Amniotic stem cell (primary cell): Measurements from ENCODE around the gene FADS2.

Experiments
- DNase-seq: peaks from one replicate; lab custom pipeline; 2025; lab: John Stamatoyannopoulos, UW

Gene FADS2

DNA sequence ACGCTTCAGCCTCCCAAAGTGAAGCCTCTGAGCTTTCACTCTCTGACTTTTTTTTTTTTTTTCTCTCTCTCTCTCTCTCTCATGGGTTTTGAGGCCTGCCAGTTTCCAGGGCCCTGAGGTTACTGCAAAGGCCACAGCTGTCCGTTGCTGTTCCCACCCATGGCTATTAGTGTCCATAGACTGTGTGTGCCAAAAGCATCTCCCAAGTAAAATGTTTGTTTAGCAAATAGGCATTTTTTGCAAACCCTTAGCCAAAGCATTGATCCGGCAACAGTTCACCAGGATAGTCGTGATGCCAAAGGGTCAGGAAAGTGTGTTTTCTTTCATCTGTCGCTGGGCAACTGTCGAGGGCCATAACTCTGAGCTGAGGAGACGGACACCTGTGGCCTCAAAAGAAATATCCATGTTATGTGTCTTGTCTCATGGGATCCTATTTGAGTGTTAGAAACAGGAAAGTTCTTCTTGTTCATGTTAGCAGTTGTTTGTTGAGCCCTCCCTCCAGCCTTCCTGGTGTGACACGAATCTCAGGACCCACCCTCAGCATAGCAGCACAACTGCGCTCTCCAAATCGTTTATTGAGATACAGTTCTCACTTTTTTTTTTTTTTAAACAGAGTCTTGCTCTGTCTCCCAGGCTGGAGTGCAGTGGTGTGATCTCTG, 18.4 kb downstream of the FADS2 start:
- DNase-seq: no peak

DNA sequence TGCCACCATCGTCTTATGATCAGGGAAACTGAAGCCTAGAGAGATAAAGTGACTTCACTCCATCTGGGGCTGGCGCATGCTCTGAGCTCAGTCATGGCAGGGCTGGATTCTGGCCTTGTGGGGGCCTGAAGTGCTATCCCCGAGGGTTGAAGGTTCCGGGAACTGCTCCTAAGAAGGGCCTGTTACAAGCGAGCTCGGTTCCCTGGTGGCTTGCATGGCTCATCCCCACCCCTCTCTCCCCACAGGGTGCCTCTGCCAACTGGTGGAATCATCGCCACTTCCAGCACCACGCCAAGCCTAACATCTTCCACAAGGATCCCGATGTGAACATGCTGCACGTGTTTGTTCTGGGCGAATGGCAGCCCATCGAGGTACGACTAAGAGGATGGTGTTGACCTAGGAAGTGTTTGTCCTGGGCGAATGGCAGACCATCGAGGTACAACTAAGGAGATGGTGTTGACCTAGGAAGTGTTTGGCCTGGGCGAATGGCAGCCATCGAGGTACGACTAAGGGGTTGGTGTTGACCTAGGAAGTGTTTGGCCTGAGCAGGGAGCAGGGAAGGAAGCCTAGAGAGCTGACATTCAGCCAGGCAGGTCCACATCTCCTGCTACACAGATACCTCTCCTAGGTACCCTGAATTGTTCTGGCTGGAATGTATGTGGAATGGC, 19.9 kb downstream of the FADS2 start:
- no peak for DNase-seq

DNA sequence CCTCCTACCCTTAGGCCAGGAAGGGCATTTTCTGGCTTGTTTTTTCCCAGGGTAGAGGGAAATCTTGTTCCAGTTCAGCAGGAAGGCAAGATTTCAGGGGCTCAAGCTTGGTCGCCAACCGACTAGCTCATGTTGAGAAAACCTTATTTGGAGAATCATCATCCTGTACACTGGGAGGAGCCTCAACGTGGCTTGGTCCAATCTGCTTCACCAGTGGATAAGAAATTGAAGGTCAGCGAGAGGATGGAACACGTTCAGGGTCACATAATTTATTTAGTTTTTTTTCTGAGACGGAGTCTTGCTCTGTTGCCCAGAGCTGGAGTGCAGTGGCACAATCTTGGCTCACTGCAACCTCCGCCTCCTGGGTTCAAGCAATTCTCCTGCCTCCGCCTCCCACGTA, 20.5 kb downstream of the FADS2 start:
- no peak for DNase-seq

DNA sequence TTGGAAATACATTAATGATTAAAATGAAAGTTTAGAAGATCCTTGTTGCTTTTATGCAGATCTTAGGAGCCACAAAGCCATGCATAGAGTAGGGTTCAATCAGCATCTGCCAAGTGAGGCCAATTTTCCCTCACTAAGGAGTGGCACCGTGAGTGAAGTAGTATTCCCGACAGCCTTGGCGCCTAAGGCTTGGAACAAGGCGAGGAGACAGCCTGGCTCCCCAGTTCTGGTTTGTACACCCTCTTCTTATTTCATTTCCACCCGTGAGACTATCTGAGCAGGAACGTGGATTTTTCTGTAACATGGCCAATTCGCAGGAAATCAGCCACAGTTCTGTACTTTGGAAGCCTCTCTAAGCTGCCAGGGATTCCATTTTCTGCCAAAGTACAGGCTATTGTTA, 22.6 kb downstream of the FADS2 start:
- DNase-seq: no peak

DNA sequence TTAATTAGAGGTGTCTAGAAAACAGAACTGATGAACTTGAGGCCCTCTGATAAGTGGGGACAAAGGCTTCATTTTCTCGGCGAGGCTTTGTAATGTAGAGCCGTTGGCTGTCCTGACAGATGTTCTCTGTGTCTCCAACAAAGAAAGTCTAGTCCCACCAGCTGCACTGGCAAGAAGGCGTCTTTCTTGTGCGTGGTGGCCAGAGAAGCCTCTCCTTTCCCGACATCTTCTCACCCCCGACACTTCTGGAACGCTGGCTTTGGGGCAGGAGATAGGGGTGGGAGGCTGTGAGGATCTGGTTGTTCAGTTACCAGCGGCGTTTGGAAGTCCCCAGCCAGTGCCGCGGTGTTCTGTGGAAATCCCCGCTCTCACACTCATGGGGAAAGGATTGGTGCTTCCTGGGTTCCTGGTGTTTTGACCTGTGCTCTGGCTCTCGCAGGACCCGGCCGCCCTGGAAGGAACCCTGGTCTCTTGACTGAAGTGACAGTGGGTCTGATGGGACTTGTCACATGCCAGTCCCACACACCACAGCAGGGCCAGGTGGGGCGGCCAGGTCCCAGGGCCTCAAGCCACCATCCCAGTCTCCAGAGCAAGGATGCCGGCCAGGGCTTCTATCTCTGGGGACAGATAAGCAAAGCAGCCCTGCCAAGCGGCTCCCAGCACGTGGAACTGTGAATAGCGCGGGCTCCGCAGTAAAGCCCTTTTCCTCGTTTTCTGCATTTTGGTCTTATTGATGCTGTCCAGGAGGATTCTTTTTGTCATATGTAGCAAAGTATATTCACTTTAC, 23.2 kb downstream of the FADS2 start:
- no peak for DNase-seq

DNA sequence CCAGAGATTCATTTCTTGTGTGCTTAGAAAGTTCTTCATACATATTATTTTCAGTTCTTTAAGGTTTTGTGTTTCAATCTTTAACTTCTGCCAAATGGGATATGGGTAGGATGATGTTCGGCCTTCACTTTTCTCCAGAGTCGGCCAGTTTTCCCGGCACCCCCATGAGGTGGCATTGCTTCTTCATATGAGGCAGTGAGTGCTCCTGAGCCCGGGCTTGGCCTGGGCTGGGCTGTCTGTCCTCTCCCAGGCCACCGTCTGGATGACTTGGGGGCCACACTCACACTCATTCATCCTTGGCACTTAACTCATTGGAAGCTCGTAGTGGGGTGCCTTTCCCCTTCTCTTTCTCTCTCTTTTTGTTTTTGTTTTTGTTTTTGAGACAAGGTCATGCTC, 23.8 kb downstream of the FADS2 start:
- no peak for DNase-seq

DNA sequence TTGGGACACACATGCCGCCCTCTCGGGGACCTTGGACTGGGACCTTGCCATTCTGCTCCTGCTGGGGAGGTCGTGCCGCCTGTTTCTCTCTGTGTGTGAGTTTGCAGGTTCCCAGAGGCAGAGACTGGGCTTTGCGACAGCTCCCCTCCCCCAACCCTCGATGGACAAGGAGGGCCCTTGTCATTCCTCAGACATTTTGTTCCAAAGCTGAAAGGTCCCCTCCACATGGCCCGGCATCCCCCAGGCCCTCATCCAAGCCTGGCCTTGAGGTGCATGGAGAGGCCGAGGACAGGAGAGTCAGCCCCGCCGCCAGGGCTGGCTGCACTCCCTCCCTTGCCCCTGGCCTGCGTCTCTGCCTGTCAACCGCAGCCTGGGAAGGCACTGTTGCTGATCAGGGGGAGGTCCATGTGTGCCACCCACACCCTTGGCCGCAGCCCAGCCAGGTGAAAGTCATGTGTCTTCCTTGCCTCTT, 25.6 kb downstream of the FADS2 start:
- DNase-seq: no peak

DNA sequence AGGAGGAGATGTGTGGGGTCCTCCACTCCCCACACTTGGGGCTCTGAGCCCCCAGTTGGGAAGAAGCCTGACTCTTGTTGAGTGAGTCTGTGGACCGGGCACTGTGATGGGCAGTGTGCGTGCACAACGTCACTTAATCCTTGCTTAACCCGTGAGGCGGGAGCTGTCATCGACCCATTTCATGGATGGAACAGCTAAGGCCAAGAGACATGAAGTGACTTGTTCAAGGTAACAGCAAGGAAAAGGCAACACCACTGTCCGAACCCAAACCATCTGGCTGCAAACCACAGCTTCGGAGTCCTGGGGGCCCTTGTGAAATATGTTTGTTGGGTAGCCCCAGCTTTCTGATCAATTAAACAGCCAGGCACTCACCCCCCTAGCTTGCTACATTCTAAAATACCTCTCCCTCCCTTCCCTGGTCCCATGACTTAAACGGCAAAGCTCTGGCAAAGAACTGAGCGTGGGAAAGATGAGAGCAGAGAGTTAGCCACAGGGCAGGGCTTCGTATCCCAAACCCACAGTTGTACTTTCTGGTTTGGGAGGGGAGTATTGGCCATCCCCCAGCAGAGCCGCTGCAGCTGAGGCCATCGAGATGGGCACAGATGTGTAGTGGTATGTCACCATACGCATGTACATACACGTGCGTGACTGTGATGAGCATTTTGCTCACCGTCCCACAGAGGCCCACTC, 26.3 kb downstream of the FADS2 start:
- DNase-seq: no peak

DNA sequence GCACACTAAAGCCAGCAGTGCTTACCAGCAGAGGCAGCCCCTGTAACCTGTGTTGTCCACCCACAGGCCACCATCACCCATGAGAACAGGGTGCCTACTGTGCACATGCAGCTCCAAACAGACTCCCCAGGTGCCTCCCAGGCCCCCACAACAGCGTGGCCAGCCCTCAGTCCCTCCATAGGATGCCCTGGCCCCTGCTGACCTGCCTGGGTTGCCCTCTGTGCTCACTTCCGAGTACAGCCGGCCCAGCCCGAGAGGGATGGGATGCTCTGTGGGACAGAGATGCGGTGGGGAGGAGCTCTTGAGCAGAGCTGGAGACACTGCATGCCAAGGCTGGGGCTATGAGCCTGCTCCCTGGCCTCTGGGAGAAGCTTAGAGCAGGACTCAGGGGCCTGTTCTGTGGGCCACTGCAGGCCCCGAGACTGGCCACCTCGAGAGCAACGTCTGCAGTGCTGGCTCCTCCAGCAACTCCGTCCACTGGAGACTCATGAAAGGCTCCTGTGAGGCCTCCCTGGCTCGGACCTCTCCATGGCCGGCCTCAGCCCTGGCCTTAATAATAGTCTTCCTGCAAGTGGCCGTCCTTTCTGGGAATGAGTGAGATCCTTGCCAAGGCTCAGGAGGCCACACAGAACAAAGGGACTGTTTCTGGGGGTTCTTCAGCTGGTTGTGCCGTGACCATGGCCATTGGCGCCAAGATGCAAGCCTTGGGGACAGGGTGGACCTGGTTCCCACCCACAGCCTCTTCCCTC, 27.0 kb downstream of the FADS2 start:
- no peak for DNase-seq

DNA sequence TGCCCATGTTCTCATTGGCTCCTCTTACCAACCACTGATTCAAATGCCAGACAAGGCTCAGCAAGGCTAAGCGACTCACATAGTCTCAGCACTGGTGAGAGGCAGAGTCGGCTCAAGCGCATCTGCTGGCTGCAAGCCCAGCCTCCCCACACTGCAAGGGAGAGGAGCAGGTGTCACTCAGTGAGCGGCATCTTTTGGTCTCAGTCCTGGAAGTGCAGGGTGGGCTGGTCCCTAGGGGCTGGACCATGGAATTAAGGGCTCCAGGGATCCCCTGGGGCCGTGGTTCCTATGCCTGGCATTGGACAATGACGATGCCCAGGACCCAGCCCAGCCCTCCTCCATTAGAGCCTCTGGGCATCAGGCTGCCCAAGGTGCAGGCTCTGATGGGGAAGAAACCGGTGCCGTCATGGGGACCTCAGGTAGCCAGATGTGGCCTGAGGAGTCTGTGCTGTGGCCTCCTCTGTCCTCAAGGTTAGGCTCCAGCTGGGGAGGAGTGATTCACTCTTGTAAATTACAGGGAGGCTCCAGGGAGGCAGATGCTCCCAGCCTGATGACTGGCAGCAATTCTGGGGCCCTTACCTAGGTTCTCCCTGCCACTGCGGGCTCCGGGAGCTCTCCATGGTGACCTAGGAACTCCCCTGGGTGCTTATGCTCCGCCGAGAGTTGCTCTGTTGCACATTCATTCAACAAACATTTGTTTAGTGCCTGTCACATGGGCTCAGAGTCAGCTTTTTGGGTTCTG, 28.0 kb downstream of the FADS2 start:
- DNase-seq: no peak

DNA sequence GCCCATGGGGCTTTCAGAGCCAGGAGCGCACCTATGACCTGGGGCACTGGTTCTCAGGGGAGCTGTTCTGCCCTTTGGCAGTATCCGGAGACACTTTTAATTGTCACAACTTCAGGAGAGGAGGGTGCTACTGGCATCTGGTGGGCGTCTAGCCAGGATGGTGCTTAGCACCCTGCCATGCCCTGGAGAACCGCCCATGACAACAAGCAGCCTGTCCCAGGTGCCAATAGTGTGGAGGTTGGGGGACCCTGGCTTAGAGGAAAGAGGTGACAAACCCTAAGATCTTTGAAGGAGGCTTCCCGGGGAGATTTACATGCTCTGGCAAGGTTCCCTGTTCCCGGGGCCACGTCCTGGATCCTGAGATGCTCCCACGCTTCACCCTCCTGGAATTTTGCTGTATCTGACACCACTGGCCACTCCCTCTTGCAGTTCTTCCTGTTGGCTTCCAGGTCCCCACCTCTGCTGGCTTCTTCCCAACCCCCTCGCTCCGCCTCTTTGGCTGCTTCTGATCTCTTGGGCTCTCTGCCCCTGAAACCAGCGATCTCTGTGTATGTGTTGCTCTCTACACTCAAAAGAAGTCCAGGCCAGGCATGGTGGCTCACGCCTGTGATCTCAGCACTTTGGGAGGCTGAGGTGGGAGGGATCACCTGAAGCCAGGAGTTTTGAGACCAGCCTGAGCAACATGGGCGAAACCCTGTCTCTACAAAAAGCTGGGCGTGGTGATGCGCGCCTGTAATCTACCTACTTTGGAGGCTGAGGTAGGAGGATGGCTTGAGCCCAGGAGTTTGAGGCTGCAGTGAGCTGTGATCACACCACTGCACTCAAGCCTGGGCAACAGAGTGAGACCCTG, 32.2 kb downstream of the FADS2 start:
- no peak for DNase-seq

DNA sequence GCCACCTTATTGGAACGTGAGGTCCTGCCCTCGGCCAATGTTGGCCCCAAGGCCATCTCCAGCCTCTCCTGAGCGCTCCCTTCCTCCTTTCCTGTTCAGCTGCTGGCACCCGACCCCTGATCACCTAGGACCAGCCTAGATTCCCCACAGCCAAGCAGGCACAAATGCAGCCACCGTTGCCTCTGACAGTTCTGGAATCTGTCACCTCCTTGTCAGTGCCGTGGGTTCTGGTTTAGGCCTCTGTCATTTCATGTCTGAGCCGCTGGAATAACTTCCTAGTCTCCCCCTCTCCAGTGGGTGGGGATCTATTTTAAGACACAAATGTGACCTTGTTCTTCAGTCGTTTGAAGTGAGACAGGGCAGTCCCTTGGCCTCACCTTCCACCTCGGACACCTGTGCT, 33.5 kb downstream of the FADS2 start:
- no peak for DNase-seq

DNA sequence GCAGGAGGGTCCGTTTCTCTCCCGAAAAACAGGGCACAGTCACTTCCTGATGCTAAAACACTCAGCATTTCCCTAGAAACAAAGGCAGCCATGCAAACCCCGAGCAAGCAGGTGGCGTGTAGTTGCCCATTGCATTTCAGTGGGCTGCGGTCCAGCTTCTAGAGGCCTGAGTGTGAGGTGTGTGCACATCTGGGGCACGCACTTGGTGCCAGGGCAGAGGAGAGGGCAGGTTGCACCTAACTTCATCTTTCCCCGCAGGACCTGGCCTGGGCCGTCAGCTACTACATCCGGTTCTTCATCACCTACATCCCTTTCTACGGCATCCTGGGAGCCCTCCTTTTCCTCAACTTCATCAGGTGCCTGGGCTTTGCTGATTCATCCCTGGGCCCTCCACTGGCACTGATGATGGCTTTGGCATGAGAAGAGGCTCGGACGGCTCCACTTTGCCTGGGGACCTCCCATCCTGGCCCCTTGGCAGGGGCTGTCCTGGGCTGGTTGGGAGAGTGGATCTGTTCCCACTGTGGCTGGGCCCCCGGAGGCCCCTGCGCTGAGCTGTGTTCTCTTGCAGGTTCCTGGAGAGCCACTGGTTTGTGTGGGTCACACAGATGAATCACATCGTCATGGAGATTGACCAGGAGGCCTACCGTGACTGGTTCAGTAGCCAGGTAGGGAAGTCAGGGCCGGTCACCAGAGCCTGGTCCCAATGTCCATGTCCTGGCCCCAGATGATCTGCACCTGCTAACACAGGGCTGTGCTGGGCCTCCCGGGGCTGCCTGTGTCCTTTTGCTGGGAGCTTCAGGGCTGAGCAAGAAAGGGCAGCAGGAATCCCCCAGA, 34.8 kb downstream of the FADS2 start:
- DNase-seq: no peak

DNA sequence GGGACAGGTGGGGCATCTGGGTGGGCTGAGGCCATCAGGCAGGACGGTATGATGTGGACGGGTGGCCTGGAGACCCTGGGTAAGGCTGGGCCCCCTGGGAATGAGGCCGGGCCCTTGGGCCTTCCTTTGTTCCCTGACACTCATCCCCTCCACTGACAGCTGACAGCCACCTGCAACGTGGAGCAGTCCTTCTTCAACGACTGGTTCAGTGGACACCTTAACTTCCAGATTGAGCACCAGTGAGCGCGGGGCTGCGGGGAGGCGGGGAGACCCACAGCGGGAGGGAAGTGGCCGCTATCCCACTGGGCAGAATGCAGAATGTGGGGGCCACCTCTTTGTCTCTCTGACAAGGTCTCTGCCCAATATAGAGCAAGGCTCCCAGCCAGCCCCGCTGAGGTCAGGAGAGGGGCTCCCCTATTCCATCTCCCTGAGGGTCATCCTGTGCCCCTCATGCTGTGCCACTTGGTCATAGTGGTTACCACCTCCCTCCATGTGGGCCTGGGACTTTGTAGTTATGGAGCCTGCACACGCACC, 35.5 kb downstream of the FADS2 start:
- DNase-seq: no peak

DNA sequence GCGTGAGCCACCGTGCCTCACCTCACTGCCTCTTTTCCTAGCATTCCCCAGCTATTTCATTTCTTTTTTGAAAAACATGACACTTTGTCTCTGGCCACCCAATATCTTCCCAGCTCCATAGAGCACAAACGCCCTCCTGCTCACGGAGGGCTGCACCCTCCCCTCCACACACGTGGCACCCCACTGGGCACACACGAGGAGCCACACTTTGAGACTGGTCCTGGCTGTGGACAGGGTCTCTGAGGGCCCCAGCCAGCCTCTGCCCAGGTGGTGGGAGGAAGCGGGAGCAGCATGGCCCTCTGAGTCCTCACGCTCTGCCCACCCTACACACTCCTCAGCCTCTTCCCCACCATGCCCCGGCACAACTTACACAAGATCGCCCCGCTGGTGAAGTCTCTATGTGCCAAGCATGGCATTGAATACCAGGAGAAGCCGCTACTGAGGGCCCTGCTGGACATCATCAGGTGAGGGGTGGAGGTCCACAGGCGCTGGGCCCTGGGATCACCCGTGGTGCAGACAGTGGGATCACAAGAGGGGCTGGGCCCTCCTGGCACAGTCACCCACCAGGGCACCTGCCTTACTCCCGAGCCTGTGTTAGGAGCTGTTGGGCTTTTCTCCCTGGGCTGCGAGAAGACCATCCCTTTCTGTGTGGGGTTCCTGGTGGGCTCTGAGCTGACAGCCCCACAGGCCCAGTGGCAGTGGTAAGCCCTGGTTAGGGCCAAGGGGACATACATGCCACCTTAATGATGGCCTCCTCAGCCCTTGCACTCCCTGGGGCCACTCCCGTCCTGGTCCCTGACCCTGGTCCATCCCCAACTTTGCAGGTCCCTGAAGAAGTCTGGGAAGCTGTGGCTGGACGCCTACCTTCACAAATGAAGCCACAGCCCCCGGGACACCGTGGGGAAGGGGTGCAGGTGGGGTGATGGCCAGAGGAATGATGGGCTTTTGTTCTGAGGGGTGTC, 37.0 kb downstream of the FADS2 start:
- DNase-seq: no peak

DNA sequence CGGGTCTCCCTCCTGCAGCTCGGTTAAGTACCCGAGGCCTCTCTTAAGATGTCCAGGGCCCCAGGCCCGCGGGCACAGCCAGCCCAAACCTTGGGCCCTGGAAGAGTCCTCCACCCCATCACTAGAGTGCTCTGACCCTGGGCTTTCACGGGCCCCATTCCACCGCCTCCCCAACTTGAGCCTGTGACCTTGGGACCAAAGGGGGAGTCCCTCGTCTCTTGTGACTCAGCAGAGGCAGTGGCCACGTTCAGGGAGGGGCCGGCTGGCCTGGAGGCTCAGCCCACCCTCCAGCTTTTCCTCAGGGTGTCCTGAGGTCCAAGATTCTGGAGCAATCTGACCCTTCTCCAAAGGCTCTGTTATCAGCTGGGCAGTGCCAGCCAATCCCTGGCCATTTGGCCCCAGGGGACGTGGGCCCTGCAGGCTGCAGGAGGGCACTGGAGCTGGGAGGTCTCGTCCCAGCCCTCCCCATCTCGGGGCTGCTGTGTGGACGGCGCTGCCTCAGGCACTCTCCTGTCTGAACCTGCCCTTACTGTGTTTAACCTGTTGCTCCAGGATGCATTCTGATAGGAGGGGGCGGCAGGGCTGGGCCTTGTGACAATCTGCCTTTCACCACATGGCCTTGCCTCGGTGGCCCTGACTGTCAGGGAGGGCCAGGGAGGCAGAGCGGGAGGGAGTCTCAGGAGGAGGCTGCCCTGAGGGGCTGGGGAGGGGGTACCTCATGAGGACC, 38.3 kb downstream of the FADS2 start:
- no peak for DNase-seq

DNA sequence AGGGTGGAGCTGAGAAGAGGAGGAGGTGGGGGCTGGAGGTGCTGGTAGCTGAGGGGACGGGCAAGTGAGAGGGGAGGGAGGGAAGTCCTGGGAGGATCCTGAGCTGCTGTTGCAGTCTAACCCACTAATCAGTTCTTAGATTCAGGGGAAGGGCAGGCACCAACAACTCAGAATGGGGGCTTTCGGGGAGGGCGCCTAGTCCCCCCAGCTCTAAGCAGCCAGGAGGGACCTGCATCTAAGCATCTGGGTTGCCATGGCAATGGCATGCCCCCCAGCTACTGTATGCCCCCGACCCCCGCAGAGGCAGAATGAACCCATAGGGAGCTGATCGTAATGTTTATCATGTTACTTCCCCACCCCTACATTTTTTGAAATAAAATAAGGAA, 38.9 kb downstream of the FADS2 start:
- DNase-seq: no peak
